Adrenal gland (tissue), 12 donors: Measurements from ENCODE around the gene ASB15. TPM values are rescaled to one million over a fixed set of nuclear protein-coding genes. Genes with fewer than 3 reads are reported as not detected.

Experiments
- DNase-seq, 7 donors: peaks; one replicate each; pipeline ENCODE4 v3.0.0-alpha.2; 2019 to 2020
- H3K27ac ChIP-seq, 5 donors: fragments of 200-600 bp; sonication (generic) in 4 of 5; 1 replicate in 3 of 5; 2 replicates in 2 of 5; pipeline versions ENCODE4 v1.5.1 to v1.8.0; 2016 to 2020; ENCODE audit warnings: mild to moderate bottlenecking in 1 of 5
- H3K27me3 ChIP-seq: fragments of 200-600 bp; 2 replicates; pipeline ENCODE4 v1.8.0; 2021
- H3K36me3 ChIP-seq, 2 donors: fragments of 200-600 bp; replicated peaks in 1 of 2; 1 replicate in 1 of 2; 2 replicates in 1 of 2; pipeline versions ENCODE4 v1.5.1 to v1.8.0; 2018 to 2022
- H3K4me1 ChIP-seq, 2 donors: fragments of 200-600 bp; replicated peaks in 1 of 2; 1 replicate in 1 of 2; 2 replicates in 1 of 2; pipeline versions ENCODE4 v1.5.1 to v1.8.0; 2018 to 2021
- H3K4me3 ChIP-seq, 4 donors: fragments of 200-600 bp; sonication (generic) in 3 of 4; one replicate each; pipeline ENCODE4 v1.5.1; 2016 to 2018
- H3K9me3 ChIP-seq, 3 donors: fragments of 200-600 bp; sonication (generic) in 1 of 3; replicated peaks in 1 of 3; 1 replicate in 2 of 3; 2 replicates in 1 of 3; pipeline versions ENCODE4 v1.5.1 to v1.8.0; 2016 to 2021
- CTCF ChIP-seq, 6 experiments: fragments of 450-650 bp in 4 of 6; fragments of 200-600 bp in 2 of 6; sonication (generic) in 1 of 6; IDR thresholded peaks; 1 replicate in 5 of 6; 2 replicates in 1 of 6; pipeline versions ENCODE4 v1.5.1 to v1.8.0; 2016 to 2021; ENCODE audit warnings: antibody characterized with exemption in 6 of 6, mild to moderate bottlenecking in 2 of 6, moderate library complexity in 1 of 6
- POLR2A ChIP-seq, 2 donors: fragments of 450-650 bp; IDR thresholded peaks; one replicate each; pipeline ENCODE4 v1.6.1; 2017; ENCODE audit warnings: antibody characterized with exemption in 2 of 2, mild to moderate bottlenecking in 2 of 2, moderate library complexity in 1 of 2
- WGBS, 4 donors: extraction: QIAGEN DNeasy Blood & Tissue Kit in 2 of 4; methylation state at CpG; one replicate each; pipeline versions ENCODE4 v1.1.5 to v1.1.7; 2013 to 2017; 5-methylcytosine and 5-hydroxymethylcytosine counted together
- intact Hi-C, 2 donors: fragments of 100-400 bp; cut with DNase I; formaldehyde crosslinking; loops; one replicate each; pipeline versions ENCODE4 v1.14.1 to v1.15.0; 2022 to 2023
- polyA plus RNA-seq, 3 donors: library from polyadenylated mRNA; stranded (reverse); fragments of 200-250 nt in 2 of 3; fragments of 350-450 nt in 1 of 3; fragmentation: Illumina TruSeq in 1 of 3; extraction: RNeasy Lipid Tissue Mini Kit (QIAGEN cat#74804) in 1 of 3; gene quantifications; one replicate each; pipeline ENCODE4 v1.2.3, GENCODE V29; 2013 to 2014
- total RNA-seq, 9 donors: library from RNA; depleted of rRNA in 4 of 9; stranded (reverse); fragments of >200 nt in 4 of 9; fragments of 120-200 nt in 1 of 9; fragmentation: NEBNext Ultra II Directional in 1 of 9; extraction: Animal tissue kit (Norgen Biotek cat#: 25700) in 1 of 9; gene quantifications; one replicate each; pipeline versions ENCODE4 v1.1.0 to v1.2.4, GENCODE V29; 2013 to 2023
- donor health status: healthy with polysubstance abuse.
- donor health status: Bipolar disorder and iron deficiency.
- donor health status: DM: yes; HTN: yes; CAD: no.
- donor health status: DM: no; HTN: no; CAD: no.
- donor health status: DM: no; HTN: no; CAD: no.
- donor health status: DM: yes; HTN: yes; CAD: no.

ASB15 gene
- total and polyA plus RNA-seq, 12 donors: not detected

- no peak for TF ChIP-seq CTCF (IDR thresholded peaks at IDR 0.05)
- TF ChIP-seq POLR2A (IDR thresholded peaks at IDR 0.05): no peak
- intact Hi-C loops: no loop called here
- H3K4me1 ChIP-seq: no peaks in the 10 kb centered on the region
- H3K27ac ChIP-seq: no peak overlapping the region
- no peak for DNase-seq
- no peaks in the 10 kb centered on the region for H3K27me3 ChIP-seq
- H3K36me3 ChIP-seq: no peaks in the 10 kb centered on the region
- no peak overlapping the region for H3K4me3 ChIP-seq
- no peaks in the 10 kb centered on the region for H3K9me3 ChIP-seq
- WGBS, 4 donors: 42 to 57% (median 49%) methylated on average over 2 of the region's 2 CpGs
Observed at GRCh38 chr7:123569352-123570010, 32.1 kb upstream of the ASB15 start.

- Histone ChIP-seq H3K4me3 (no peak overlapping the region), H3K27ac (no peak overlapping the region), H3K36me3 (no peaks in the 10 kb centered on the region), H3K9me3 (no peaks in the 10 kb centered on the region), H3K4me1 (no peaks in the 10 kb centered on the region), H3K27me3 (no peaks in the 10 kb centered on the region)
- WGBS, 4 donors: 75 to 82% (median 77%) methylated on average over 4 of the region's 4 CpGs
- intact Hi-C loops: no loop called here
- TF ChIP-seq POLR2A (IDR thresholded peaks at IDR 0.05): no peak
- no peak for TF ChIP-seq CTCF (IDR thresholded peaks at IDR 0.05)
- DNase-seq: no peak
Observed at GRCh38 chr7:123570390-123571182, 31.0 kb upstream of the ASB15 start.

- WGBS, 4 donors: 73 to 81% (median 73%) methylated on average over 1 of the region's 1 CpG
- intact Hi-C loops: no loop called here
- H3K4me1 ChIP-seq: no peaks in the 10 kb centered on the region
Observed at GRCh38 chr7:123571187-123571586, 30.4 kb upstream of the ASB15 start.

More at GRCh38 chr7:123571187-123571586, 30.4 kb upstream of the ASB15 start:
- Histone ChIP-seq H3K9me3 (no peaks in the 10 kb centered on the region), H3K4me3 (no peak overlapping the region), H3K27me3 (no peaks in the 10 kb centered on the region), H3K36me3 (no peaks in the 10 kb centered on the region), H3K27ac (no peak overlapping the region)
- TF ChIP-seq CTCF (IDR thresholded peaks at IDR 0.05): no peak
- TF ChIP-seq POLR2A (IDR thresholded peaks at IDR 0.05): no peak
- DNase-seq: no peak
